Hepatocyte (in vitro differentiated cells): Measurements from ENCODE around the gene SLC52A3.

Experiments
- EZH2phosphoT487 ChIP-seq: fragments of 200-600 bp; sonication (generic); IDR thresholded peaks from one replicate; pipeline ENCODE4 v1.6.1; 2018; ENCODE audit warnings: antibody characterized with exemption, mild to moderate bottlenecking, low read depth, moderate library complexity; ENCODE audit not compliant: unreplicated experiment, severe bottlenecking
- TF ChIP-seq, protein P1 (sequence below): fragments of 200-600 bp; sonication (generic); IDR thresholded peaks from 2 replicates; pipeline ENCODE4 v1.5.1; 2016; ENCODE audit warnings: antibody characterized with exemption, mild to moderate bottlenecking; ENCODE audit not compliant: poor library complexity

GRCh38 chr20:764255-764654 is 4.0 kb downstream of the SLC52A3 start:
- TF ChIP-seq, protein P1, sequence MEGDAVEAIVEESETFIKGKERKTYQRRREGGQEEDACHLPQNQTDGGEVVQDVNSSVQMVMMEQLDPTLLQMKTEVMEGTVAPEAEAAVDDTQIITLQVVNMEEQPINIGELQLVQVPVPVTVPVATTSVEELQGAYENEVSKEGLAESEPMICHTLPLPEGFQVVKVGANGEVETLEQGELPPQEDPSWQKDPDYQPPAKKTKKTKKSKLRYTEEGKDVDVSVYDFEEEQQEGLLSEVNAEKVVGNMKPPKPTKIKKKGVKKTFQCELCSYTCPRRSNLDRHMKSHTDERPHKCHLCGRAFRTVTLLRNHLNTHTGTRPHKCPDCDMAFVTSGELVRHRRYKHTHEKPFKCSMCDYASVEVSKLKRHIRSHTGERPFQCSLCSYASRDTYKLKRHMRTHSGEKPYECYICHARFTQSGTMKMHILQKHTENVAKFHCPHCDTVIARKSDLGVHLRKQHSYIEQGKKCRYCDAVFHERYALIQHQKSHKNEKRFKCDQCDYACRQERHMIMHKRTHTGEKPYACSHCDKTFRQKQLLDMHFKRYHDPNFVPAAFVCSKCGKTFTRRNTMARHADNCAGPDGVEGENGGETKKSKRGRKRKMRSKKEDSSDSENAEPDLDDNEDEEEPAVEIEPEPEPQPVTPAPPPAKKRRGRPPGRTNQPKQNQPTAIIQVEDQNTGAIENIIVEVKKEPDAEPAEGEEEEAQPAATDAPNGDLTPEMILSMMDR, result no peak
- no peak for TF ChIP-seq EZH2phosphoT487
